HCT116 (cell line): ENCODE measurements around the gene MAP2K3.

ENCODE experiments used
- CTCF ChIP-seq, 3 experiments: fragments of 200-600 bp in 1 of 3; sonication (generic) in 1 of 3; IDR thresholded peaks in 2 of 3; conservative IDR thresholded peaks in 1 of 3; 2 replicates each; pipeline ENCODE4 v1.5.1; 2012 to 2017; ENCODE audit warnings: low read depth in 2 of 3, low read length in 2 of 3, antibody characterized with exemption in 1 of 3, borderline replicate concordance in 1 of 3, control low read depth in 1 of 3, mild to moderate bottlenecking in 1 of 3, mixed read lengths in 1 of 3, mixed run types in 1 of 3, moderate library complexity in 1 of 3; ENCODE audit not compliant: insufficient read depth in 1 of 3
- EZH2 ChIP-seq: fragments of 200-600 bp; sonication (generic); IDR thresholded peaks from 2 replicates; pipeline ENCODE4 v1.6.1; 2017; ENCODE audit warnings: antibody characterized with exemption, mixed run types
- JUND ChIP-seq: IDR thresholded peaks from 2 replicates; pipeline ENCODE4 v1.6.1; 2012
- POLR2AphosphoS5 ChIP-seq: IDR thresholded peaks from 2 replicates; pipeline ENCODE4 v1.6.1; 2011; ENCODE audit warnings: mild to moderate bottlenecking, low read depth, low read length, moderate library complexity
- REST ChIP-seq: IDR thresholded peaks from 2 replicates; pipeline ENCODE4 v1.6.1; 2012; ENCODE audit warnings: low read depth
- SIN3A ChIP-seq: IDR thresholded peaks from 2 replicates; pipeline ENCODE4 v1.6.1; 2012; ENCODE audit warnings: low read depth

GRCh38 chr17:21345236-21345635, 60.7 kb downstream of the MAP2K3 start:
- no peak for TF ChIP-seq CTCF (IDR thresholded peaks at IDR 0.05 in 2 of 3, conservative IDR thresholded peaks at IDR 0.05 in 1 of 3; ENCODE audit: borderline replicate concordance in 1 of 3, insufficient read depth in 1 of 3, low read depth in 2 of 3, low read length in 2 of 3)
- no peak for TF ChIP-seq REST
- no peak for TF ChIP-seq EZH2
- no peak for TF ChIP-seq JUND
- TF ChIP-seq SIN3A: no peak
- no peak for TF ChIP-seq POLR2AphosphoS5
